LNCaP clone FGC (cell line): ENCODE data around the gene CD163L1.

Experiments
- DNase-seq: peaks from one replicate; pipeline ENCODE4 v3.0.0-alpha.2; 2011; ENCODE audit warnings: low read depth
- H3K4me3 ChIP-seq: 2 replicates; pipeline ENCODE4 v1.5.1; 2011; ENCODE audit warnings: mild to moderate bottlenecking, low read depth, low read length, control low read depth
- TF ChIP-seq, protein P1 (sequence below): IDR thresholded peaks from 2 replicates; pipeline ENCODE4 v1.5.1; 2012; ENCODE audit warnings: mild to moderate bottlenecking; ENCODE audit not compliant: control insufficient read depth, insufficient read depth; ENCODE audit errors: extremely low read depth

Gene CD163L1

DNA sequence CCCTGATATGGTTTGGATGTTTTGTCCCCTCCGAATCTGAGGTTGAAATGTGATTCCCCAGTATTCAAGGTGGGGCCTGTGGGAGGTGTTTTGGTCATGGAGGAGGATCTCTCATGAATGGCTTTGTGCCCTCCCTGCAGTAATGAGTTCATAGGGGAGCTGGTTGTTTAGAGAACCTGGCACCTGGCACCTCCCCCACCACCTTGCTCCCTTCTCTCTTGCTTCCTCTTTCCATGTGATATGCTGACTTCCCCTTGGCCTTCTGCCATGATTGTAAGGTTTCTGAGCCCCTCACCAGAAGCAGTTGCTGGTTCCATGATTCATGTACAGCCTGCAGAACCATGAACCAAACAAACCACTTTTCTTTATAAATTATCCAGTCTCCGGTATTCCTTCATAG lies 32.6 kb downstream of the CD163L1 start:
- DNase-seq: no peak
- TF ChIP-seq, protein P1, sequence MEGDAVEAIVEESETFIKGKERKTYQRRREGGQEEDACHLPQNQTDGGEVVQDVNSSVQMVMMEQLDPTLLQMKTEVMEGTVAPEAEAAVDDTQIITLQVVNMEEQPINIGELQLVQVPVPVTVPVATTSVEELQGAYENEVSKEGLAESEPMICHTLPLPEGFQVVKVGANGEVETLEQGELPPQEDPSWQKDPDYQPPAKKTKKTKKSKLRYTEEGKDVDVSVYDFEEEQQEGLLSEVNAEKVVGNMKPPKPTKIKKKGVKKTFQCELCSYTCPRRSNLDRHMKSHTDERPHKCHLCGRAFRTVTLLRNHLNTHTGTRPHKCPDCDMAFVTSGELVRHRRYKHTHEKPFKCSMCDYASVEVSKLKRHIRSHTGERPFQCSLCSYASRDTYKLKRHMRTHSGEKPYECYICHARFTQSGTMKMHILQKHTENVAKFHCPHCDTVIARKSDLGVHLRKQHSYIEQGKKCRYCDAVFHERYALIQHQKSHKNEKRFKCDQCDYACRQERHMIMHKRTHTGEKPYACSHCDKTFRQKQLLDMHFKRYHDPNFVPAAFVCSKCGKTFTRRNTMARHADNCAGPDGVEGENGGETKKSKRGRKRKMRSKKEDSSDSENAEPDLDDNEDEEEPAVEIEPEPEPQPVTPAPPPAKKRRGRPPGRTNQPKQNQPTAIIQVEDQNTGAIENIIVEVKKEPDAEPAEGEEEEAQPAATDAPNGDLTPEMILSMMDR: no peak
- H3K4me3 ChIP-seq: no peak overlapping the region

DNA sequence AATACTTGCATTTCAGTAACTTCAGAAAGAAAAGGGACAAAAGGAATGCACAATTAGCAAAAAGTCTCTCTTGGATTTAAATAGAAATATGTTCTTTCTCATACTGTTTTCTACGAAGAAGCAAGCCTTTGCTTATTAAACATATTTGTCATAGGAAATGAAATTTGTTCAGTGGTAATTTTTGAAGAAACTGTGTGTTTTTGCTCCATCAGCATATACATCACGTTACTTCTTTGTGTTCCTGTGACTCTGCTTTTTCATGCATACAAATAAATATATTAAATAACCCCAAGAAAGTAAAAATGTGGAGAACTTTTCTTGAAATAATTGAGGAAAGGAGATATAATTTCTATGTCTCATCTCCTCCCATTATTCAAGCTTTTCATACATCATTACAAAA lies 39.7 kb downstream of the CD163L1 start:
- TF ChIP-seq, protein P1: no peak
- H3K4me3 ChIP-seq: no peak overlapping the region

DNA sequence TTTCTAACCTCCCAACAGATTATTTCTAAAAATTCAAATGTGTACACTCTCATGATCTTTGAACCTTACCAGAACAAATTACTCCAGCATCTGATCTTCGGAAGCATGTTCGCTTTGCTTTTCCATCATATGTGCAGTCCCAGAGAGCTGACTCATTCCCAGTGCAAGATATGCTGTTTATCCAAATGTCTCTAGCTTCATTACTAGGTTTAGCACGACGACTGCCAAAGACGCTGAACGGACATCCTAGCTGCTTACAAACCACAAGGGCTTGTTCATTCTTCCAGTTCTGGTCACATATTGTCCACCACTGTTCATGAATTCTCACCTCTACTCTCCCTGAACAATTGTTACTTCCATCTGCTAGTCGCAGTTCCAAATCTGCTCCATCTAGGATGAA lies 40.5 kb downstream of the CD163L1 start:
- TF ChIP-seq, protein P1: no peak
- no peak for DNase-seq
- no peak overlapping the region for H3K4me3 ChIP-seq

More for the DNA sequence above, 39.7 kb downstream of the CD163L1 start:
- no peak for DNase-seq

DNA sequence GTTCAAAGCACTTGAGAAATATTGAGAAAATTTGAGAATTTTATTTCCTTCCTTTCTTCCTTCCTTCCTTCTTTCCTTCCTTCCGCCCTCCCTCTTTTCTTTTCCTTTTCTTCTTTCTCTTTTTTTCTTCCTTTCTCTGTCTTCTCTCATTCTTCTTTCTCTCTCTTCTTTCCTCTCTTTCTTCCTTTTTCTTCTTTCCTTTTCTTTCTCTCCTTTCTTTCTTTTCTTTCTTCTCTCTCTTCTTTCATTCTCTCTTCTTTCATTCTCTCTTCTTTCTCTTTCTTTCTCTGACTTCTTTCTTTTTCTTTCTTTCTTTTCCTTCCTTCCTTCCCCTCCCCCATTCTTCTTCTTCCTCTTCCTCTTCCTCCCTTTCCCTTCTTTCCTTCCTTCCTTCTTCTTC lies 44.9 kb downstream of the CD163L1 start:
- H3K4me3 ChIP-seq: no peak overlapping the region
- TF ChIP-seq, protein P1: no peak
- DNase-seq: no peak

DNA sequence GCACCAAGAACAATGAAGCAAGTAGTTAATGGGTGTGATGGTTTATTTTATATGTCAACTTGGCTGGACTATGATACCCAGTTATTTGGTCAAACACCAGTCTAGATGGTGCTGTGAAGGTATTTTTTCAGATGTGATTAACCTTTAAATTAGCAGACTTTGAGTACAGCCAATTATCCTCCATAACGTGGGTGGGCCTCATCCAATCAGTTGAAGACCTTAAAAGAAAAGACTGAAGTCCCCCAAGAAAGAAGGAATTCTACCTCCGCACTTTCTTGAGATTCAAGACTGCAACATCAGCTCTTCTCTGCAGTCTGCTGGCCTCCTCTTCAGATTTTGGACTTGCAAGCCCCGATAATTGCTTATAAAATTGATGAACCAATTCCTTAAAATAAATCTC lies 47.5 kb downstream of the CD163L1 start:
- H3K4me3 ChIP-seq: no peak overlapping the region
- TF ChIP-seq, protein P1: no peak
- no peak for DNase-seq

DNA sequence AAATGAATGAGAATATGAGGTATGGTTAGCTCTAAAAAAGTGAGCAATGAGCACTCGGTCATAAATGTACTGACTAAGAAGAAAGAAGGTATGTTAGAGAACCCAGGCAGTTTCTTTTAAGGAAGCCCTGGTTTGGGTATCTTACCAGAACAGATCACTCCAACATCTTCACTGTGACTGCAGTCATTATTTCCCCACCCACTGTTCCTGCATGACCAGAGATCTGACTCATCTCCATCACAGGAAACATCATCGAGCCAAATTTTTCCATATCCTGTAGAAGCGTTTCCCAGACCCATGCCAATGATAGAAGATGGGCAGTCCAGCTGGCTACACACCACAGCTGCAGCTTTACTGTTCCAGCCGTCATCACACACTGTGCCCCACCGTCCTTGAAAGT lies 48.0 kb downstream of the CD163L1 start:
- TF ChIP-seq, protein P1: no peak
- no peak overlapping the region for H3K4me3 ChIP-seq
- no peak for DNase-seq

DNA sequence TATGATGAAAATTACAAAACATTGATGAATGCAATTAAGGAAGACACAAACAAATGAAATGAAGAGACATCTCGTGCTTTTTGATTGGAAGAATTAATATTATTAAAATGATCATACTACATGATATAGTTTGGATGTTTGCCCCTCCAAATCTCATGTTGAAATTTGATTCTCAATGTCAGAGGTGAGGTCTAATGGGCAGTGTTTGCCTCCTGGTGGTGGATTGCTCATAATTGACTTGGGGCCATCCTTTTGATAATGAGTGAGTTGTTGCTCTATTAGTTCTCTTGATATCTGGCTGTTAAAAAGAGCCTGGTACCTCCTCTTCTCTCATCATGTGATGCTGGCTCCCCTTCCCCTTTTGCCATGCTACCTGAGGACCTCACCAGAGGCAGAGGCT lies 56.7 kb downstream of the CD163L1 start:
- no peak overlapping the region for H3K4me3 ChIP-seq
- TF ChIP-seq, protein P1: no peak
- no peak for DNase-seq
